ENCODE data around the gene TEX19.
"Not testable (repeated sequence)": the region's sequence is repeated elsewhere in the genome, so short reads cannot be mapped to it uniquely, and the experiment has no call there.

TEX19 gene

DNA sequence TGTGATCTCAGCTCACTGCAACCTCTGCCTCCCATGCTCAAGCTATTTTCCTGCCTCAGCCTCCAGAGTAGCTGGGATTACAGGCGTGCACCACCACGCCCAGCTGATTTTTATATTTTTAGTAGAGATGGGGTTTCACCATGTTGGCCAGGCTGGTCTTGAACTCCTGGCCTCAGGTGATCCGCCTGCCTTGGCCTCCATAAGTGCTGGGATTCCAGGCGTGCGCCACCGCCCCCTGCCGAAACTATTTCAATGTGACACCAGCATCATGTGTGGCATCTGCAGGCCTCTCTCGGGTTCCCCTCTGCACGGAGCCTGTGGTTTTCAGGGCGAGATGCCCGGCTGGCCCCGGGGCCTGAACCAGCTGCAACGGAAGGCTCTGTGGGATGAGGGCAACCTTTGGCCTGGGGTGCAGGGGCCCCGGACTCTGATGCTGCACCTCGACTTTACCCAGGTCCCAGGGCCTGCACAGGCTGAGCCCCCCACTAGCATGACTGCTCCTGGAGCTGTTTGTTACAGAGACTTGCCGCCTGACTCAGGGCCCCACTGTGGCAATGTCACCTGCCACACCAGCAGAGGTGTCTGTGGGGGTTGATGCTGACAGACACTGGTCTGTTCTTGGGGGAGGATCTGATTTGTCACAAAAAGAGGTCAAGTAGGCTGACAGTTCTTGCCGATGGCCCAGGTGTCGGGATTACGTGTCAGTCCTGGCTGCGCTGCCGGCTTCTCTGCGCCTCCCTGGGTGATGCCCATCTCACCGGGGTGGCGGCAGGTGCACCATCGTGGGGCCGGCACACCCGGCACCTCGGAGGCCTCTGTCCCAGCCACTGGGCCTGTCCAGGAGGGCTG lies 8.6 kb upstream of the TEX19 start:
- DNase-seq: no peak
- intact Hi-C loops (cut with DNase I): loop anchor here (5.0 kb wide), 1 partner anchor 62 kb away; no protein-coding TSS in a partner anchor

- intact Hi-C loops (cut with DNase I): loop anchor here (5.0 kb wide), 1 partner anchor 61 kb away; no protein-coding TSS in a partner anchor
- no peak for DNase-seq
Observed at GRCh38 chr17:82351254-82351712, 7.8 kb upstream of the TEX19 start.

GRCh38 chr17:82351713-82352488 lies 7.1 kb upstream of the TEX19 start:
- intact Hi-C loops (cut with DNase I): loop anchor here (5.0 kb wide), 1 partner anchor 60 kb away; no protein-coding TSS in a partner anchor
- peak; percentile 65 to 94 (median 86) for DNase-seq

GRCh38 chr17:82353484-82353883 lies 5.6 kb upstream of the TEX19 start:
- intact Hi-C loops (cut with DNase I): loop anchor here (5.0 kb wide), 1 partner anchor 59 kb away; no protein-coding TSS in a partner anchor
- DNase-seq: no peak

DNA sequence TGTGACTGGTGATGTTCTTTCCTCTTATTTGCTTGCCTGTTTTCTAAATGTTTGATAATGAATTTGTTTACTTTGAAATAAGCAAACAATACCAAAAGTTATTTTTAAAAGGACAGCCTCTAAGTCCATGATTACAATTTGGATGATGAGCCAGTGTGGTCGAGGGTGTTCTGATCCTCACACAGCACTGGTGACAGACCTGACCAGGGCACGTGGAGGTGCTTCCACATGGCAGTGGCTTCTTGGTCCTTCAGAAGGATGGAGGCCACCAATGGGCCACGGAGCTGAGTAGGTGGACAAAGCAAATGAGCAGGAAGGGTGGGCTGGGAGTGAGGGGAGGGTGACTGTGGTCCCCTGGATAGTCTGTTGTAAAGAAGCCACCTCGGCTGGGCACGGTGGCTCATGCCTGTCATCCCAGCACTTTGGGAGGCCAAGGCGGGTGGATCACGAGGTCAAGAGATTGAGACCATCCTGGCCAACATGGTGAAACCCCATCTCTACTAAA lies 4.2 kb upstream of the TEX19 start:
- no peak for DNase-seq
- intact Hi-C loops (cut with DNase I): loop anchor here (5.0 kb wide), 1 partner anchor 57 kb away; no protein-coding TSS in a partner anchor

- intact Hi-C loops (cut with DNase I): no loop called here
- no peak for DNase-seq
Observed at GRCh38 chr17:82355770-82356427, 3.1 kb upstream of the TEX19 start.

- no peak for DNase-seq
- intact Hi-C loops (cut with DNase I): no loop called here
Observed at GRCh38 chr17:82356845-82357355, 2.1 kb upstream of the TEX19 start.

DNA sequence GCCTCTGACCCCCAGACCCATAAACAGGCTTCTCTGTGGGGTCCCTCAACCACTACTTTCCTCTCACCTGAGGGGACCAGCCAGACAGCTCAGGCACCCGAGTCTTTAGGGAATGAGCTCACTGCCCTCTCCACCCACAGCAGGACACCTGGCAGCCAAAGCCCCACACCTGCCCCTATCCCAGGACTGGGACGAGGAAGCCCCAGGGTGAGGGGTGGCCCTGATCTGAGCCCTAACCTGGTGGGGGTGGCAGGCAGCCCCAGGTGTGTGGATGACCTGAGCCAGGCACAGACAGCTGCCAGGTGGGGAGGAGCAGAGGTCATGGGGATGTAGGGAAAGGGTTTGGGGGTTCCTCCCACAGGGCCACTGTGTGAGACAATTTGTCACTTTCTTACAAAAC lies 1.7 kb upstream of the TEX19 start:
- DNase-seq: no peak
- intact Hi-C loops (cut with DNase I): no loop called here

- DNase-seq; intact Hi-C loops (cut with DNase I): not testable (repeated sequence)
Observed at GRCh38 chr17:82359451-82360074, 516 bp downstream of the TEX19 start.

GRCh38 chr17:82361885-82362633 lies 3.0 kb downstream of the TEX19 start:
- DNase-seq: no peak
- intact Hi-C loops (cut with DNase I): no loop called here

GRCh38 chr17:82365606-82366295 lies 6.7 kb downstream of the TEX19 start:
- DNase-seq: no peak
- intact Hi-C loops (cut with DNase I): no loop called here

DNA sequence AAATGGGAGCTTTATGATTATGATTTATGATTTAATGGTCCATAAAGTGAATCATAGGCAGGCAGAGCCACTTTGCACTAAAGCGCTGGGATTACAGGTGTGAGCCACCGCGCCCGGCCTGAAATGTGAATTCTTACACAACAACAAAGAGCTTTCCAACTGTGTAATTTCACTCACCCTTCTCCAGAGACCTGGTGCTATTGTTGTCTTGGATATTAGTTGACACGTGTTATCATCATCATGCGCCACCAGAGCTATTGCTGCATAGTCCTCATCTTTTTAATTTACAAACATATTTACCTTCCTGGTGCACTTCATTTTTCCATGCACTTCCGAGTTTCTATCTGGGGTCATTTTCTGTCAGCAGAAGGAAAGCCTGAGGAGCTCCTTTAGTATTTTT lies 7.7 kb downstream of the TEX19 start:
- intact Hi-C loops (cut with DNase I): no loop called here
- DNase-seq: no peak

- DNase-seq: no peak
- intact Hi-C loops (cut with DNase I): no loop called here
Observed at GRCh38 chr17:82367724-82368524, 8.9 kb downstream of the TEX19 start.

DNA sequence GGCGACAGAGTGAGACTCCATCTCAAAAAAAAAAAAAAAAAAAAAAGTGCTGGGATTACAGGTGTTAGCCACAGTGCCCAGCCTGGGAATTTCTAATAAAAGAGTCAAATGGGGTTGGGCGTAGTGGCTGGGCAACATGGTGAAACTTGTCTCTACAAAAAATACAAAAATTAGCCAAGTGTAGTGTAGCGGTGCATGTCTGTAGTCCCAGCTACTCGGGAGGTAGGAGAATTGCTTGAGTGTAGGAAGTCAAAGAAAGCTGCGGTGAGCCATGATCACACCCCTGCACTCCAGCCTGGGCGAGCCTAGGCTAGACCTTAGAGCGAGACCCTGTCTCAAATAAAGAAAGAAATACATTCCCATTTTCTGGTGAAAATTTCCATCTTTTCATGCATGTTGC lies 10.2 kb downstream of the TEX19 start:
- DNase-seq: no peak
- intact Hi-C loops (cut with DNase I): no loop called here

DNA sequence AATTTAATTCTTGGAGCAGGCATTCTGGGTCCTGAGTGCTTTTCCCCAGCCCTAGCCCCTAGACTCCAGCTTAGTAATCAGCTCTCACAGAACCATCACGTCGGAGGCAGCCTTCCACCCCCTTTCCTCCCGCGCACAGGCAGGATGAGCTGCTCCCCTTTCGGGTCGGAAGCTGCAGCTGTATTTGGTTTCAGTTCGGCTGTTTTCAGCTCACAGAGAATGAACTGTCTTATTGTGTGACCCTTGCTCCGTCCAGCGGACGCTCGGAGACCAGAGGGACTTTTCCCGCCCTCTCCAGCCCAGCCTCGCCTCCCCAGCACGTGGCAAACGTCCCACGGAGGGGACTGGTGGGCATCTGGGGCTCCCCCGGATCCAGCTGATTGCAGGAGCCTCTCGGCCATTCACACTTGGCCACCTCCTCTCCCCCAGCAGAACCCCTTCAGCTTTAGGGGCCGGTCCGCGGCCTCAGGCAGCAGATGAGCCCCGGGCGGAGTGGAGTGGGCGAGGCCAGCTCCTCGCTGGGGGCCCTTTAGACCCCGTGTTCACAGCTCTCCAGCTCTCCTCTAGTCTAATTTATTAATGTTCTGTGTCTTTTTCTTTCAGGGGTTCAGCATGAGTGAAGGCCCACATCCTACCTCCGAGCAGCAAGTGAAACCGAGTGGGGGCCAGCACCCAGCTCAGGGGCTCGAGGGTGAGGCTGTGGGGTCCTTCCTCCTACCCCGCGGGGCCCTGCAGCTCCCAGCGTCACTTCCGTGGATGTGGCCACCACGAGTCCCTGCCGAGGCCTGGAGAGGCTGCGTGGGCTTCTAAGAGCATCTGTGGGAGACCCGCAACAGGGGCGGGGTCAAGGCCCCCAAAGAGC lies 11.7 kb downstream of the TEX19 start:
- DNase-seq: peak in 38 of 42 donors; percentile 23 to 80 (median 48)
- intact Hi-C loops (cut with DNase I): no loop called here
